Measurements from ENCODE around the gene THG1L.

The THG1L gene

GRCh38 chr5:157730900-157731271 lies 334 bp upstream of the THG1L start:
- no peak for TF ChIP-seq CTCF (IDR thresholded peaks at IDR 0.05; ENCODE audit: extremely low read depth, insufficient read depth, missing control alignments)
- in situ Hi-C loops (cut with MboI; ENCODE audit: low pct_unique_long_range_greater_than_20kb, low sequenced_read_pairs, unreplicated experiment): loop anchor here (25.0 kb wide), 1 partner anchor 394 kb away; a partner anchor contains a TSS
- DNase-seq (ENCODE audit: low spot score): no peak

GRCh38 chr5:157732130-157732514 lies 902 bp downstream of the THG1L start:
- DNase-seq (ENCODE audit: low spot score): no peak
- in situ Hi-C loops (cut with MboI; ENCODE audit: low pct_unique_long_range_greater_than_20kb, low sequenced_read_pairs, unreplicated experiment): loop anchor here (25.0 kb wide), 1 partner anchor 395 kb away; a partner anchor contains a TSS
- TF ChIP-seq CTCF (IDR thresholded peaks at IDR 0.05; ENCODE audit: extremely low read depth, insufficient read depth, missing control alignments): no peak

GRCh38 chr5:157732596-157733262 lies 1.5 kb downstream of the THG1L start:
- no peak for DNase-seq (ENCODE audit: low spot score)
- in situ Hi-C loops (cut with MboI; ENCODE audit: low pct_unique_long_range_greater_than_20kb, low sequenced_read_pairs, unreplicated experiment): loop anchor here (25.0 kb wide), 1 partner anchor 395 kb away; a partner anchor contains a TSS
- TF ChIP-seq CTCF (IDR thresholded peaks at IDR 0.05; ENCODE audit: extremely low read depth, insufficient read depth, missing control alignments): no peak

- TF ChIP-seq CTCF (IDR thresholded peaks at IDR 0.05; ENCODE audit: extremely low read depth, insufficient read depth, missing control alignments): no peak
- no peak for DNase-seq (ENCODE audit: low spot score)
- in situ Hi-C loops (cut with MboI; ENCODE audit: low pct_unique_long_range_greater_than_20kb, low sequenced_read_pairs, unreplicated experiment): loop anchor here (25.0 kb wide), 1 partner anchor 397 kb away; a partner anchor contains a TSS
Measured at GRCh38 chr5:157734436-157734835, 3.2 kb downstream of the THG1L start.

- no peak for DNase-seq (ENCODE audit: low spot score)
- no peak for TF ChIP-seq CTCF (IDR thresholded peaks at IDR 0.05; ENCODE audit: extremely low read depth, insufficient read depth, missing control alignments)
- in situ Hi-C loops (cut with MboI; ENCODE audit: low pct_unique_long_range_greater_than_20kb, low sequenced_read_pairs, unreplicated experiment): loop anchor here (25.0 kb wide), 1 partner anchor 399 kb away; a partner anchor contains a TSS
Measured at GRCh38 chr5:157735991-157736390, 4.8 kb downstream of the THG1L start.

- no peak for TF ChIP-seq CTCF (IDR thresholded peaks at IDR 0.05; ENCODE audit: extremely low read depth, insufficient read depth, missing control alignments)
- in situ Hi-C loops (cut with MboI; ENCODE audit: low pct_unique_long_range_greater_than_20kb, low sequenced_read_pairs, unreplicated experiment): loop anchor here (25.0 kb wide), 1 partner anchor 402 kb away; a partner anchor contains a TSS
- DNase-seq (ENCODE audit: low spot score): no peak
Measured at GRCh38 chr5:157739388-157740228, 8.4 kb downstream of the THG1L start.

Measured in GM13977 (cell line).